Natural killer cell (primary cell): ENCODE data around the gene DEFB123. TPM values are rescaled to one million over a fixed set of nuclear protein-coding genes. Genes with fewer than 3 reads are reported as not detected.

ENCODE experiments used
- ATAC-seq, 3 donors: fragments of 150-1000 bp in 2 of 3; fragments of 200-7000 bp in 1 of 3; cut with Tn5 transposase; 1 replicate in 1 of 3; 2 replicates in 2 of 3; pipeline ENCODE4 v1.10.0; 2021; ENCODE audit warnings: mild to moderate bottlenecking in 2 of 3, moderate library complexity in 2 of 3
- DNase-seq, 2 donors: peaks; one replicate each; pipeline versions ENCODE4 v3.0.0 to v3.0.0-alpha.2; 2013 to 2021; ENCODE audit warnings: mixed read lengths in 1 of 2
- H3K27ac ChIP-seq: one replicate; pipeline ENCODE4 v1.5.1; 2013; ENCODE audit warnings: mild to moderate bottlenecking, low read length
- H3K27me3 ChIP-seq: one replicate; pipeline ENCODE4 v1.6.1; 2013; ENCODE audit warnings: low read length; ENCODE audit not compliant: control insufficient read depth, insufficient read depth
- H3K36me3 ChIP-seq: one replicate; pipeline ENCODE4 v1.6.1; 2013; ENCODE audit warnings: low read length; ENCODE audit not compliant: control insufficient read depth, insufficient read depth
- H3K4me1 ChIP-seq: one replicate; pipeline ENCODE4 v1.6.1; 2013; ENCODE audit warnings: low read length; ENCODE audit not compliant: control insufficient read depth, insufficient read depth
- H3K4me3 ChIP-seq: one replicate; pipeline ENCODE4 v1.5.1; 2013; ENCODE audit warnings: low read length
- H3K9me3 ChIP-seq: one replicate; pipeline ENCODE4 v1.6.1; 2013; ENCODE audit warnings: low read length; ENCODE audit not compliant: control insufficient read depth, insufficient read depth
- H3K27ac Mint-ChIP-seq, 2 donors: one replicate each; pipeline ENCODE4 v1.8.0; 2022; ENCODE audit warnings: mild to moderate bottlenecking in 2 of 2, mixed read lengths in 2 of 2, moderate library complexity in 1 of 2
- H3K27me3 Mint-ChIP-seq, 2 donors: one replicate each; pipeline ENCODE4 v1.8.0; 2022; ENCODE audit warnings: low read depth in 2 of 2, mixed read lengths in 2 of 2
- H3K36me3 Mint-ChIP-seq: one replicate; pipeline ENCODE4 v1.8.0; 2022; ENCODE audit warnings: mixed read lengths
- H3K4me1 Mint-ChIP-seq, 2 donors: one replicate each; pipeline ENCODE4 v1.8.0; 2022; ENCODE audit warnings: mixed read lengths in 2 of 2
- H3K4me3 Mint-ChIP-seq: one replicate; pipeline ENCODE4 v1.8.0; 2022; ENCODE audit warnings: mild to moderate bottlenecking, moderate library complexity, mixed read lengths
- H3K9me3 Mint-ChIP-seq, 2 donors: one replicate each; pipeline ENCODE4 v1.8.0; 2022; ENCODE audit warnings: mixed read lengths in 2 of 2
- WGBS: methylation state at CpG from one replicate; pipeline ENCODE4 v1.1.7; 2013; ENCODE audit warnings: missing lambda C conversion rate; ENCODE audit not compliant: insufficient coverage; 5-methylcytosine and 5-hydroxymethylcytosine counted together
- intact Hi-C: fragments of 100-400 bp; cut with micrococcal nuclease; formaldehyde crosslinking; loops from one replicate; pipeline ENCODE4 v1.14.2; 2022
- total RNA-seq, 4 donors: library from RNA; stranded (reverse); fragments of 120-200 nt in 1 of 4; gene quantifications; one replicate each; pipeline versions ENCODE4 v1.2.3 to v1.2.4, GENCODE V29; 2013 to 2022
- TF ChIP-seq, protein P1 (sequence below): fragments of 200-600 bp; IDR thresholded peaks from one replicate; pipeline ENCODE4 v1.8.0; 2022; ENCODE audit warnings: antibody characterized with exemption

Gene DEFB123
- total RNA-seq, 3 donors from 2014 or later (not counting 1 experiment from before 2014, with no cell fraction given) = not detected

DNA sequence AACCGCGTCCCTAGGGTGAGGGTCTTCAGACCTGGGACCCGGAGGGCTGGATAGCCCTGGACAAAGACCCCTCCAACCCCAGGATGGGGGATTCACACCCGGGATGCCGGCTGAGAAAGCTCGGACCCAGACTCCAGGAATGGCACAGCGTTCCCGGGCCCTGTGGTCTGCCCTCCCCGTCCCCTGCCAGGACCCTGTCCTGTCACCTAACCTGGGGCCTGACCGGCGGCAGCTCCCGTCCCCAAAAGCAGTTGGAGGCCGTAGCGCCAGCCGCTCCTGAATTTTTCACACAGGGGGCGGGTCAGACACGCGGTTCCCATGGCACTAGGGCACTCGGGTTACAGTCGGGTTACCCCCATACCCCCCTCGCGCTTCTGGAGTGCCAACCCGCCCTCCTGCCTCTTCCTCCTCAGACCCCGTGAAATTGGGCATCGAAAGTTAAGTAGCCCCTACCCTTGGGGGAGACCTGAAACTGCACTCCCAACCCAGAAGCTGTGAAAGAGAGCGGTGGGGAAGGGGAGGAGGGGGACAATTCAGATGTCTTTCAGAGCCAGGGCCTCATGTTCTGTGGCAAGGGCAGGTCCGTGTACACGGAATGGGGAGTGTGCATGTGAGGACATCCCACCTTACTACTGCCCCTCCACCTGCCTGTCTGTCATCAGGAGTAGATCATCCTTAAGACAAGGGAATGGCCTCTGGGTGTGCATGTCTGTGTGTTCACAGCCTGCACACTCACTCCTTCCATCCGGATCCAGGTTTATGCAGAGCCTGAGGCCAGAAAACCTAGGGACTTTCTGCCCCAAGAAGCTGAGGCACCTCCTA lies 35.3 kb downstream of the DEFB123 start:
- no peak overlapping the region for H3K4me3 Mint-ChIP-seq
- TF ChIP-seq, protein P1, sequence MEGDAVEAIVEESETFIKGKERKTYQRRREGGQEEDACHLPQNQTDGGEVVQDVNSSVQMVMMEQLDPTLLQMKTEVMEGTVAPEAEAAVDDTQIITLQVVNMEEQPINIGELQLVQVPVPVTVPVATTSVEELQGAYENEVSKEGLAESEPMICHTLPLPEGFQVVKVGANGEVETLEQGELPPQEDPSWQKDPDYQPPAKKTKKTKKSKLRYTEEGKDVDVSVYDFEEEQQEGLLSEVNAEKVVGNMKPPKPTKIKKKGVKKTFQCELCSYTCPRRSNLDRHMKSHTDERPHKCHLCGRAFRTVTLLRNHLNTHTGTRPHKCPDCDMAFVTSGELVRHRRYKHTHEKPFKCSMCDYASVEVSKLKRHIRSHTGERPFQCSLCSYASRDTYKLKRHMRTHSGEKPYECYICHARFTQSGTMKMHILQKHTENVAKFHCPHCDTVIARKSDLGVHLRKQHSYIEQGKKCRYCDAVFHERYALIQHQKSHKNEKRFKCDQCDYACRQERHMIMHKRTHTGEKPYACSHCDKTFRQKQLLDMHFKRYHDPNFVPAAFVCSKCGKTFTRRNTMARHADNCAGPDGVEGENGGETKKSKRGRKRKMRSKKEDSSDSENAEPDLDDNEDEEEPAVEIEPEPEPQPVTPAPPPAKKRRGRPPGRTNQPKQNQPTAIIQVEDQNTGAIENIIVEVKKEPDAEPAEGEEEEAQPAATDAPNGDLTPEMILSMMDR = no peak
- H3K9me3 Mint-ChIP-seq = no peaks in the 10 kb centered on the region
- Histone ChIP-seq H3K4me1 (peaks cover 7% of the 10 kb centered on the region), H3K36me3 (no peaks in the 10 kb centered on the region), H3K9me3 (no peaks in the 10 kb centered on the region), H3K27ac (no peak overlapping the region), H3K4me3 (no peak overlapping the region), H3K27me3 (peaks cover 10% of the 10 kb centered on the region)
- H3K27me3 Mint-ChIP-seq = peaks cover 29 to 37% of the 10 kb centered on the region in 2 donors
- no peak for ATAC-seq
- 8% methylated on average over 29 of the region's 29 CpGs for WGBS
- no peak overlapping the region for H3K27ac Mint-ChIP-seq
- H3K36me3 Mint-ChIP-seq = no peaks in the 10 kb centered on the region
- intact Hi-C loops = no loop called here
- H3K4me1 Mint-ChIP-seq = peaks cover 6 to 9% of the 10 kb centered on the region in 2 donors
- DNase-seq = no peak

DNA sequence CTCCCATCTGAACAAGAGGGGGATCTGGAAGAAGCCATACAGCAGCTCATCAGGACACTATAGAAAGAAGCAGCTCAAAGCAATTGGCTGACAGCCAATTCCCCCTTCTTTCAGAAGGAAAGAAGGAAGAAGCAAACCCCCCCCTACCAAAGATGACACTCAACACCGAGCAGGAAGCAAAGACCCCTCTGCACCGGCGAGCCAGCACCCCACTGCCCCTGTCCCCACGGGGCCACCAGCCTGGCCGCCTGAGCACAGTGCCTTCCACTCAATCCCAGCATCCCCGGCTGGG lies 35.8 kb downstream of the DEFB123 start:
- 72% methylated on average over 5 of the region's 6 CpGs for WGBS
- Mint-ChIP-seq H3K27ac (no peak overlapping the region), H3K36me3 (no peaks in the 10 kb centered on the region), H3K4me1 (peaks cover 6 to 9% of the 10 kb centered on the region in 2 donors), H3K27me3 (peaks cover 30 to 40% of the 10 kb centered on the region in 2 donors), H3K9me3 (no peaks in the 10 kb centered on the region), H3K4me3 (no peak overlapping the region)
- intact Hi-C loops = no loop called here
- no peak overlapping the region for H3K27ac ChIP-seq
- no peak for DNase-seq
- TF ChIP-seq, protein P1 = no peak
- peaks cover 7% of the 10 kb centered on the region for H3K4me1 ChIP-seq
- H3K4me3 ChIP-seq = no peak overlapping the region
- H3K9me3 ChIP-seq = no peaks in the 10 kb centered on the region
- H3K36me3 ChIP-seq = no peaks in the 10 kb centered on the region
- peaks cover 10% of the 10 kb centered on the region for H3K27me3 ChIP-seq
- ATAC-seq = no peak

DNA sequence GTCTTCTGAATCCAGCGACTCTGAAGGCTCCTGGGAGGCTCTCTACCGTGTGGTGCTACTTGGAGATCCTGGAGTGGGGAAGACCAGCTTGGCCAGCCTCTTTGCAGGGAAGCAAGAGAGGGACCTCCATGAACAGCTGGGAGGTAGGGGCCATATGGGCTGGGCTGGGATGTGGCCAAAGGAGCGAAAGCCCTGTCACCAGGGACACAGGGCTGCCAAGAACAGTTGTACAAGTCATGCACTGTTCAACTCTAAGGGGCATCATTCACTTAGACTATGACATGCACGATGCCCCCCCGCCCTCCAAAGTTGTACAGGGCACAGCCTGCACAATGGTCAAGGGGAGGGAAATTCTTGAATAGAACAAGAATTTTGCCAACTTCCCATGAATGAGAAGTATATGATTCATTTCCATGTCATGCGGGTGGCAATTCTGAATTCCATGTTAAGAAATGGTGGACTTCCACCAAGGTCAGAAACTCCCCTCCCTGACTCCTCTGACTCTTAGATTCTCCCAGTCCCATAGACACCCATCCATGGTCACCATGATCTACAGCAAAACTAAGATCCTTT lies 36.3 kb downstream of the DEFB123 start:
- ATAC-seq = no peak
- peaks cover 7% of the 10 kb centered on the region for H3K4me1 ChIP-seq
- H3K4me3 ChIP-seq = no peak overlapping the region
- no peak overlapping the region for H3K27ac ChIP-seq
- TF ChIP-seq, protein P1 = no peak
- intact Hi-C loops = no loop called here
- no peaks in the 10 kb centered on the region for H3K9me3 Mint-ChIP-seq
- WGBS = 89% methylated on average over 6 of the region's 6 CpGs
- no peak overlapping the region for H3K4me3 Mint-ChIP-seq
- DNase-seq = no peak
- H3K36me3 ChIP-seq = no peaks in the 10 kb centered on the region
- H3K27me3 Mint-ChIP-seq = peaks cover 35 to 45% of the 10 kb centered on the region in 2 donors
- no peak overlapping the region for H3K27ac Mint-ChIP-seq
- peaks cover 6 to 9% of the 10 kb centered on the region in 2 donors for H3K4me1 Mint-ChIP-seq
- no peaks in the 10 kb centered on the region for H3K36me3 Mint-ChIP-seq
- peaks cover 10% of the 10 kb centered on the region for H3K27me3 ChIP-seq
- no peaks in the 10 kb centered on the region for H3K9me3 ChIP-seq
